Erythroblast (primary cell): Measurements from ENCODE around the gene REM2.

Experiments used
- GATA1 ChIP-seq: IDR thresholded peaks from 2 replicates; pipeline ENCODE4 v1.6.1; 2011; ENCODE audit warnings: low read depth, mild to moderate bottlenecking, control low read depth, low read length, moderate library complexity
- POLR2A ChIP-seq: IDR thresholded peaks from 2 replicates; pipeline ENCODE4 v1.6.1; 2011; ENCODE audit warnings: mild to moderate bottlenecking, low read length

- no peak for TF ChIP-seq POLR2A
- TF ChIP-seq GATA1, result no peak
These were observed at the start of gene REM2 for GRCh38 chr14:22883173-22883976.
